Gastroesophageal sphincter (tissue), 3 donors: ENCODE results near the gene PRDM16.

ENCODE experiments used
- CTCF ChIP-seq, 4 experiments: fragments of 200-600 bp in 2 of 4; fragments of 450-650 bp in 2 of 4; sonication (generic) in 1 of 4; IDR thresholded peaks; one replicate each; pipeline ENCODE4 v1.5.1; 2017 to 2019; ENCODE audit warnings: antibody characterized with exemption in 4 of 4, mild to moderate bottlenecking in 2 of 4, moderate library complexity in 2 of 4
- POLR2A ChIP-seq, 2 donors: fragments of 450-650 bp; IDR thresholded peaks; one replicate each; pipeline ENCODE4 v1.6.1; 2017; ENCODE audit warnings: antibody characterized with exemption in 2 of 2, mild to moderate bottlenecking in 2 of 2, moderate library complexity in 1 of 2

- TF ChIP-seq CTCF (IDR thresholded peaks at IDR 0.05) (no peak), POLR2A (IDR thresholded peaks at IDR 0.05) (no peak)
These were observed 59.6 kb downstream of the PRDM16 start for GRCh38 chr1:3128431-3129132.
